HUES48 (cell line): ENCODE measurements around the gene RAD52.
A peak's percentile ranks its signal among the peaks of the same experiment; 100 is the strongest.

ENCODE experiments used
- H3K27ac ChIP-seq: one replicate; pipeline ENCODE4 v1.7.0; 2013; ENCODE audit warnings: low read depth, low read length, inconsistent platforms
- H3K27me3 ChIP-seq: 2 replicates; pipeline ENCODE4 v1.6.1; 2013; ENCODE audit warnings: mild to moderate bottlenecking, low read length; ENCODE audit not compliant: control insufficient read depth, insufficient read depth
- H3K36me3 ChIP-seq: 2 replicates; pipeline ENCODE4 v1.6.1; 2013; ENCODE audit warnings: low read length; ENCODE audit not compliant: control insufficient read depth, insufficient read depth
- H3K4me1 ChIP-seq: 2 replicates; pipeline ENCODE4 v1.6.1; 2013; ENCODE audit warnings: mild to moderate bottlenecking, low read length; ENCODE audit not compliant: control insufficient read depth, insufficient read depth
- H3K4me3 ChIP-seq: 2 replicates; pipeline ENCODE4 v1.5.1; 2013; ENCODE audit warnings: mild to moderate bottlenecking, low read depth, low read length
- H3K9ac ChIP-seq: 2 replicates; pipeline ENCODE4 v1.6.1; 2013; ENCODE audit warnings: mild to moderate bottlenecking, low read depth, low read length, moderate library complexity
- H3K9me3 ChIP-seq: 2 replicates; pipeline ENCODE4 v1.6.1; 2013; ENCODE audit warnings: low read length; ENCODE audit not compliant: control insufficient read depth, insufficient read depth

The RAD52 gene

DNA sequence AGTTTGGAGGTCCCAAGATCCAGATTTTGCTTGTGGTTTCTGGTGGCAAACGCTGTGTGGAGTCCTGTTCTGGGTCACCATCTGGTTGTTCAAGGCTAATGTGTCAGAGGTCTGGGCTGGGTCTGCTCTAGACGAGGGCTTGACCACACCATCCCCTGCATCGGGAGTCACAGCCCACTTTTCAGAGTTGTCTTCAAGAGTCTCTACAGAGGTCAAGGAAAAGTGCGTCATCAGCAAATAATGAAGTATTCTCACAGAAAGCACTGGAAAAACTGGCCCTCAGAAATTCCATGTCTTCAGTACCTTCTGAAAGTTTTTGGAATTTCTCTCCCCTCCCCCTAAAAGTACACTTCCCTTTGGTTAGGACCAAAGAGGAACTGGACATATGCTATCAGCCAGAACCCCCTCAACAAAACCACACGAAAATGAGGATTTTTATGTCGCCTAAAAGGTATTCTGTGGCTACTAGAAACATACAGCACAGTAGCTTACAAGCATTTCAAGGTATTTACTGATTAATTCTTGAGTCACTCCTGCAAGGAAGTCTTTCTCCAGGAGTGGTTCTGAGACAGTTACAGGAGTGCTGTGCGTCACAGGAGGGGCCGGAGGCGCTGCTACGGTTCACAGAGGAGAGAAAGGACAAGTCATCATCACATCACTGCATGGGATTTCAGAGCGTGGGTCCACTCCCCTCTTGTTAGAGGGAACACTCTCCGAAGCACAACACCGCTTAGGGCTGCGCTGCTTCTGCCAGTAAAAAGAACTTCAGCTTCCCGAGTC is 35.4 kb downstream of the RAD52 start:
- Histone ChIP-seq H3K9me3 (no peaks in the 10 kb centered on the region), H3K36me3 (peaks cover 90% of the 10 kb centered on the region), H3K27ac (peak overlapping the region; percentile 14), H3K27me3 (no peaks in the 10 kb centered on the region), H3K9ac (no peak overlapping the region), H3K4me1 (no peaks in the 10 kb centered on the region), H3K4me3 (no peak overlapping the region)

GRCh38 chr12:912466-913235 is 36.8 kb downstream of the RAD52 start:
- Histone ChIP-seq H3K27me3 (no peaks in the 10 kb centered on the region), H3K36me3 (peaks cover 97% of the 10 kb centered on the region), H3K27ac (no peak overlapping the region), H3K9ac (no peak overlapping the region), H3K4me3 (no peak overlapping the region), H3K9me3 (no peaks in the 10 kb centered on the region), H3K4me1 (no peaks in the 10 kb centered on the region)

- Histone ChIP-seq H3K9me3 (no peaks in the 10 kb centered on the region), H3K36me3 (peaks cover 96% of the 10 kb centered on the region), H3K27me3 (no peaks in the 10 kb centered on the region), H3K27ac (no peak overlapping the region), H3K4me1 (no peaks in the 10 kb centered on the region), H3K9ac (no peak overlapping the region), H3K4me3 (no peak overlapping the region)
These were observed 38.2 kb downstream of the RAD52 start for GRCh38 chr12:911191-911826.

DNA sequence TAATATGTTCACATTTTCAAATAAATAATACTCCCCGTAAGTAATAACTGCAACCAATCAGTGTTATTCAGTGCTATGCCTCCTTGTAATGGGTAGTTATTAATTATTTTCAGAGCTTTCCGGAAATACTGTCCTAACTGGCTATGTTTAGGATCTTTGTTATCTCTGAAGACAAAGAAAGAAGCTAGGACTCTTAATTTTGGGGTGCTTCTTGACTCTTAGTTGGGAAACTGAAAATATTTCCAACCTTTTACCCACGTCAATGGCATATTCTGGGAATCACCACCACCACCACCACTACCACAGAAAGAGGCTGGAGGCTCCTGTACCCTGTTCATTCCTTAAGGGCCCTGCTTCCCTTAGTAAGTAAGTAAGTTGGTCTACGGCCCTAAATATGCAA is 39.1 kb downstream of the RAD52 start:
- peaks cover 95% of the 10 kb centered on the region for H3K36me3 ChIP-seq
- no peaks in the 10 kb centered on the region for H3K27me3 ChIP-seq
- H3K4me1 ChIP-seq: no peaks in the 10 kb centered on the region
- H3K9ac ChIP-seq: no peak overlapping the region
- no peak overlapping the region for H3K4me3 ChIP-seq
- H3K27ac ChIP-seq: no peak overlapping the region
- H3K9me3 ChIP-seq: no peaks in the 10 kb centered on the region

DNA sequence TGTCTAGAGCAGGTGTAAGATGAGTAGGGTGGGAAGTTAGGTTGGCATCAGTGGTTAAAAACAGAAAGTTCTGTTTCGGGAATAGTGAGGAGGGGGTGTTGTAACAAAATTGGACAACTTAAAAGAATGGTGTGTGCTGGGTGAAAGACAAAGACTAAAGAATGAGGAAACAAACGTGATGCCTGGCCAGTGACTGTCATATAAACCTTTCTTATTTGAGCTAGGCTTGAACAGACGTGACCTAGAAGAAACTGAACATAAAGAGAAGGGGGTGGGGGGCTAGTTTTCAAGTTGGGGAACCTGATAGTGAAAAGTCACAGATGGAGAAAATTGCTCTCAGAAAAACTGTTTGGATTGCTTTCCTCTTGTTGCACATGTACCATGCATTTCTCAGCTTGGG is 39.6 kb downstream of the RAD52 start:
- H3K27me3 ChIP-seq: no peaks in the 10 kb centered on the region
- no peak overlapping the region for H3K4me3 ChIP-seq
- H3K9ac ChIP-seq: no peak overlapping the region
- no peaks in the 10 kb centered on the region for H3K9me3 ChIP-seq
- H3K27ac ChIP-seq: no peak overlapping the region
- H3K36me3 ChIP-seq: peaks cover 95% of the 10 kb centered on the region
- no peaks in the 10 kb centered on the region for H3K4me1 ChIP-seq

- Histone ChIP-seq H3K27me3 (no peaks in the 10 kb centered on the region), H3K36me3 (peaks cover 95% of the 10 kb centered on the region), H3K4me3 (no peak overlapping the region), H3K9me3 (no peaks in the 10 kb centered on the region), H3K4me1 (no peaks in the 10 kb centered on the region), H3K27ac (no peak overlapping the region), H3K9ac (no peak overlapping the region)
These were observed 41.9 kb downstream of the RAD52 start for GRCh38 chr12:907413-908185.

DNA sequence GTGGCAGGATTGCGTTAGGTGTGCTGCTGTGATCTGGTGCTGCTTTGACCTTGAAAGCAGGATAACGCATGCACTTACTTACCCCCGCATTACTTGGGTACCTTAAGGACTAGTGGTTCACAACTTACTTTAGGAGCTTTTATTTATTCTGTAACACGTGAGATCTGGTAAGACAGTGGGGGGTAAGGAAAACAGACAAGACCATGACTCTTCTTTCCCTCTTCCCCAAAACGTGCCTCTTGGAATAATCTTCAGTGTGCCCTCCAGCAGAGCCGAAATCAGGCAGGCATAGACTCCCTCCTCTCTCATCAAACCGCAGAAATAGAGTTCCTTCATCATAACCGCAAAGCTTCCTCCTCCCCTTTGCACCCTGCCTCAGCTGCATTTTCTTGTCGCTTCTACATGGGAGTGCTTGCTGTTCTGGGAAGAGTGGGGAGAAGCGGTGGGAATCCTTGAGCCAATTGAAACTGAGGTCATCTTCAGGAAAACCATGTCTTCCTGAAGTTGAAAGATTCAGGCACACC is 43.4 kb downstream of the RAD52 start:
- Histone ChIP-seq H3K9ac (no peak overlapping the region), H3K4me1 (no peaks in the 10 kb centered on the region), H3K9me3 (no peaks in the 10 kb centered on the region), H3K4me3 (no peak overlapping the region), H3K36me3 (peaks cover 96% of the 10 kb centered on the region), H3K27me3 (no peaks in the 10 kb centered on the region), H3K27ac (no peak overlapping the region)

- H3K4me1 ChIP-seq: no peaks in the 10 kb centered on the region
- H3K27ac ChIP-seq: no peak overlapping the region
- H3K27me3 ChIP-seq: no peaks in the 10 kb centered on the region
- no peaks in the 10 kb centered on the region for H3K9me3 ChIP-seq
- peaks cover 96% of the 10 kb centered on the region for H3K36me3 ChIP-seq
- no peak overlapping the region for H3K9ac ChIP-seq
- H3K4me3 ChIP-seq: no peak overlapping the region
These were observed 44.0 kb downstream of the RAD52 start for GRCh38 chr12:905261-906031.

- peaks cover 96% of the 10 kb centered on the region for H3K36me3 ChIP-seq
- H3K4me1 ChIP-seq: no peaks in the 10 kb centered on the region
- no peak overlapping the region for H3K9ac ChIP-seq
- no peak overlapping the region for H3K4me3 ChIP-seq
- no peaks in the 10 kb centered on the region for H3K27me3 ChIP-seq
- no peak overlapping the region for H3K27ac ChIP-seq
- H3K9me3 ChIP-seq: no peaks in the 10 kb centered on the region
These were observed 45.5 kb downstream of the RAD52 start for GRCh38 chr12:904010-904414.

DNA sequence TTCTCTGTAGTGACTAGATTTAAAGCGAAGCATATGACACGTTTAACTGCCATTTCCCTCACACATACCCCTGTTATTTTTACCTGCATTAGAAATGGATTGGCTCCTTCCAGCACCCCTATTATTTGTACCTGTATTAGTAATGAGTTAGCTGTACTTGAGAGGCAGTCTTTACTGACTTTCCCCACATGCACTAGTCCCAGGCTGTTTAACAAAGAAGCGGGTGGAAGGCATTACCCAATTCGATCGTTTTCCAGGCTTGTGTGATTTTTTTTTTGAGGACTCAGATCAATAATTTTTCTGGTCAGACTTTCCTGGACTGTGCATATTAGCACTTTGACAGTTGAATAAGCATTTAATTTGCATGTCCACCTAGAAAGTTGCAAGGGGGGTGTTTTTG is 46.4 kb downstream of the RAD52 start:
- no peak overlapping the region for H3K27ac ChIP-seq
- no peaks in the 10 kb centered on the region for H3K27me3 ChIP-seq
- H3K36me3 ChIP-seq: peaks cover 90% of the 10 kb centered on the region

More for the DNA sequence above, 46.4 kb downstream of the RAD52 start:
- H3K9ac ChIP-seq: no peak overlapping the region
- no peak overlapping the region for H3K4me3 ChIP-seq
- H3K4me1 ChIP-seq: no peaks in the 10 kb centered on the region
- H3K9me3 ChIP-seq: no peaks in the 10 kb centered on the region
